GM12891 (cell line): Measurements from ENCODE around the gene TEX9. TPM values are rescaled to one million over a fixed set of nuclear protein-coding genes. Genes with fewer than 3 reads are reported as not detected.
"Not testable (repeated sequence)": the region's sequence is repeated elsewhere in the genome, so short reads cannot be mapped to it uniquely, and the experiment has no call there.

ENCODE experiments used
- DNase-seq: peaks from one replicate; pipeline ENCODE4 v3.0.0; 2011; ENCODE audit warnings: low spot score; ENCODE audit not compliant: insufficient read length
- FAIRE-seq: peaks from 2 replicates; lab custom pipeline; 2011; peaks lifted over from hg19 to GRCh38; lab: Jason Lieb, UNC
- PAX5 ChIP-seq: IDR thresholded peaks from 2 replicates; pipeline ENCODE4 v1.6.1; 2011; ENCODE audit warnings: low read length, moderate library complexity, mild to moderate bottlenecking; ENCODE audit not compliant: insufficient read depth, severe bottlenecking
- POLR2A ChIP-seq: IDR thresholded peaks from 2 replicates; pipeline ENCODE4 v1.6.1; 2011; ENCODE audit warnings: low read depth, low read length, control low read depth
- POLR2AphosphoS5 ChIP-seq: IDR thresholded peaks from 2 replicates; pipeline ENCODE4 v1.6.1; 2011; ENCODE audit warnings: low read depth, low read length, control low read depth
- POU2F2 ChIP-seq: IDR thresholded peaks from 2 replicates; pipeline ENCODE4 v1.6.1; 2011; ENCODE audit warnings: low read depth, mild to moderate bottlenecking, control low read depth, low read length, moderate library complexity
- SPI1 ChIP-seq: IDR thresholded peaks from 2 replicates; pipeline ENCODE4 v1.6.1; 2011; ENCODE audit warnings: low read depth, low read length, control low read depth
- TAF1 ChIP-seq: IDR thresholded peaks from 2 replicates; pipeline ENCODE4 v1.6.1; 2011; ENCODE audit warnings: low read depth, low read length, control low read depth
- polyA plus RNA-seq: library from polyadenylated mRNA; unstranded; fragments of >200 nt; gene quantifications from one replicate; pipeline ENCODE4 v1.2.1, GENCODE V29; 2012; ENCODE audit warnings: low read depth, missing spikeins, inconsistent platforms; ENCODE audit not compliant: missing spikeins

The TEX9 gene
- 12.9 TPM for polyA plus RNA-seq

GRCh38 chr15:56365075-56365711, at the start of gene TEX9:
TEX9 (plus strand) TSS chr15:56365426; CDS start chr15:56365451, 25 bp downstream.
- FAIRE-seq (peak; percentile 96), DNase-seq (peak; percentile 58)
- TF ChIP-seq POU2F2 (no peak), POLR2AphosphoS5 (peak; percentile 85), TAF1 (peak; percentile 78), PAX5 (no peak), POLR2A (peak; percentile 81), SPI1 (no peak)

DNA sequence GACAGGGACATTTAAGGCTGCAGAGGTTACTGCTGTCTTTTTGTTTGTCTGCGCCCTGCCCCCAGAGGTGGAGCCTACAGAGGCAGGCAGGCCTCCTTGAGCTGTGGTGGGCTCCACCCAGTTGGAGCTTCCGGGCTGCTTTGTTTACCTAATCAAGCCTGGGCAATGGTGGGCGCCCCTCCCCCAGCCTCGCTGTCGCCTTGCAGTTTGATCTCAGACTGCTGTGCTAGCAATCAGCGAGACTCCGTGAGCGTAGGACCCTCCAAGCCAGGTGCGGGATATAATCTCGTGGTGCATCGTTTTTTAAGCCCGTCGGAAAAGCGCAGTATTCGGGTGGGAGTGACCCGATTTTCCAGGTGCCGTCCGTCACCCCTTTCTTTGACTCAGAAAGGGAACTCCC, 48.7 kb upstream of the TEX9 start:
- not testable (repeated sequence) for DNase-seq, FAIRE-seq

DNA sequence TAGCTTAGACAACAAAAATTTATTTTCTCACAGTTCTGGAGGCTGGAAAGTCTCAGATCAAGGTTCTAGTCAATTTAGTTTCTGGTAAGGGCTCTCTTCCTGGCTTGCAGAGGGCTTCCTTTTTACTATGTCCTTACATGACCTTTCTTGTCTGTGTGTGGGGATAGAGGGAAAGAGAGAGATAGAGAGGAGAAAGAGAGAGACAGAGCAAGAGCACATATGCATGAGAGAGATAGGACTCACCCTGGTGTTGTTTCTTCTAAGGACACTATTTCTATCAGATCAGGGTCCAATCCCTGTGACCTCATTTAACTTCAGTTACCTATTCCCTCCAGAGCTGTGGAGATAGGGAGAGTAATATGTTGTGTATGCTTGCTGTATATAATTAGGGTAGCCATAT, 44.9 kb upstream of the TEX9 start:
- TF ChIP-seq TAF1 (no peak), POU2F2 (no peak), SPI1 (no peak), PAX5 (no peak), POLR2AphosphoS5 (no peak), POLR2A (no peak)
- DNase-seq (no peak), FAIRE-seq (no peak)

DNA sequence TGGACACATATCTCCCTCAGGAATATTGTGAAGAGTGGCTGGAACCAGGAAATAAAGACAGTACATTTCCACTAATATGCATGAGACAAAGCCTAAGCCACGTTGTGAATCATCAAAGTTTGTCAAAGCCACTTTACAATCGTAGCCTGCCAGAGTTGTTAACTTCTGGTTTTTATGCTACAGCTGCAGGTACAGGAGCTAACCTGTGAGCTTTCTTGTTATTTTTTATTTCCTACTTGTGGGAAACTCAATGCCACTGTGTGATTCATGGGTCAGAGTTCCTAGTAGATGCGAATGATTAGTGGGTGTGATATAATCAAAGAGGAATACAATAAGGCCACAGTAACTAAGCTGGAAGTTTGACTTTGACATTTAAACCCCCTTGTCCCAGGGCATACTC, 44.4 kb upstream of the TEX9 start:
- no peak for DNase-seq
- TF ChIP-seq POU2F2, result no peak
- no peak for TF ChIP-seq SPI1
- TF ChIP-seq TAF1, result no peak
- no peak for TF ChIP-seq PAX5
- TF ChIP-seq POLR2AphosphoS5, result no peak
- no peak for TF ChIP-seq POLR2A

GRCh38 chr15:56322444-56322843, 42.8 kb upstream of the TEX9 start:
- no peak for FAIRE-seq
- DNase-seq, result no peak
- no peak for TF ChIP-seq POU2F2
- TF ChIP-seq POLR2A, result no peak
- TF ChIP-seq PAX5, result no peak
- no peak for TF ChIP-seq SPI1
- TF ChIP-seq TAF1, result no peak
- no peak for TF ChIP-seq POLR2AphosphoS5

More for the DNA sequence above, 44.4 kb upstream of the TEX9 start:
- FAIRE-seq, result no peak

GRCh38 chr15:56323435-56323834, 41.8 kb upstream of the TEX9 start:
- TF ChIP-seq TAF1 (no peak), POU2F2 (no peak), POLR2A (no peak), POLR2AphosphoS5 (no peak), SPI1 (no peak), PAX5 (no peak)
- DNase-seq (no peak), FAIRE-seq (no peak)

DNA sequence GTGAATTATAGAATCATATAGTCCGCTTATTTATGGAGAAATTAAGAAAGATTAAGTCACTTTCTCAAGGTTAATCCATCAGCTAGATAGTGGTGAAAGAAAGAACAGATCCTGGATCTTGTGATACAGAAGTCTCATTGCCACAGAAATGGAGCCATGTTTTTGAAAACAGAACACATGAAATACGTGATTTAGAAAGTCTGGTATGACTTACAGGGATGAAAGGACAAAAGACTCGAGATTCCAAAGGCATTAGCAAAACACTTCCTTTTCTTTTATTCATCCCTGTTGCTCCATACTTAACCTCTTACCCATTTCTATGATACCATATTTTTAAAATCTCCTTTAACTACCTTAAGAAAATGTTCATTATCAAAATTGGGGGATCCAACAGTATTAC, 40.0 kb upstream of the TEX9 start:
- TF ChIP-seq POLR2A (no peak), POU2F2 (no peak), TAF1 (no peak), PAX5 (no peak), SPI1 (no peak), POLR2AphosphoS5 (no peak)
- no peak for FAIRE-seq

GRCh38 chr15:56327721-56328502, 37.3 kb upstream of the TEX9 start:
- DNase-seq (no peak), FAIRE-seq (no peak)
- TF ChIP-seq POLR2AphosphoS5, result no peak
- TF ChIP-seq TAF1, result no peak
- no peak for TF ChIP-seq SPI1
- TF ChIP-seq PAX5, result no peak
- TF ChIP-seq POU2F2, result no peak
- no peak for TF ChIP-seq POLR2A

More for the DNA sequence above, 40.0 kb upstream of the TEX9 start:
- DNase-seq, result no peak

GRCh38 chr15:56337084-56337725, 28.0 kb upstream of the TEX9 start:
- TF ChIP-seq TAF1 (no peak), PAX5 (peak; percentile 82)

More at GRCh38 chr15:56337084-56337725, 28.0 kb upstream of the TEX9 start:
- FAIRE-seq (no peak), DNase-seq (no peak)
